HS-27A (cell line): Measurements from ENCODE around the gene GSK3A.

Experiments used
- DNase-seq: peaks from one replicate; pipeline ENCODE4 v3.0.0-alpha.2; 2012; ENCODE audit warnings: low read depth, missing footprints

The GSK3A gene

GRCh38 chr19:42225718-42226292, 16.6 kb downstream of the GSK3A start:
- DNase-seq, result no peak

GRCh38 chr19:42224940-42225717, 17.3 kb downstream of the GSK3A start:
- no peak for DNase-seq

- no peak for DNase-seq
These were observed 21.7 kb downstream of the GSK3A start for GRCh38 chr19:42220751-42221097.

GRCh38 chr19:42219812-42220750, 22.3 kb downstream of the GSK3A start, which contains the start of gene ZNF526:
TSS of gene ZNF526 (plus strand) at chr19:42220312. CDS start at chr19:42224404, 4,092 bp downstream.
- peak; percentile 100 for DNase-seq

GRCh38 chr19:42217520-42218437, 24.6 kb downstream of the GSK3A start, which contains the start of gene DEDD2:
TSS of gene DEDD2 (minus strand) at chr19:42217677. CDS start at chr19:42217007, 670 bp downstream.
- peak; percentile 99 for DNase-seq

GRCh38 chr19:42216653-42217519, 25.5 kb downstream of the GSK3A start:
- DNase-seq, result no peak

GRCh38 chr19:42214810-42215485, 27.5 kb downstream of the GSK3A start:
- no peak for DNase-seq

- DNase-seq, result no peak
These were observed 29.5 kb downstream of the GSK3A start for GRCh38 chr19:42212886-42213285.

- no peak for DNase-seq
These were observed 33.8 kb downstream of the GSK3A start for GRCh38 chr19:42208612-42209011.

GRCh38 chr19:42207767-42208271, 34.6 kb downstream of the GSK3A start:
- peak; percentile 94 for DNase-seq

GRCh38 chr19:42206871-42207755, 35.3 kb downstream of the GSK3A start:
- DNase-seq, result peak; percentile 76

- no peak for DNase-seq
These were observed 37.7 kb downstream of the GSK3A start for GRCh38 chr19:42204664-42205063.

- DNase-seq, result no peak
These were observed 38.7 kb downstream of the GSK3A start for GRCh38 chr19:42203700-42204099.

GRCh38 chr19:42202290-42202880, 40.0 kb downstream of the GSK3A start:
- no peak for DNase-seq

- DNase-seq, result no peak
These were observed 40.7 kb downstream of the GSK3A start for GRCh38 chr19:42201489-42202289.

- DNase-seq, result no peak
These were observed 42.2 kb downstream of the GSK3A start for GRCh38 chr19:42200116-42200715.
